Esophagus muscularis mucosa (tissue), 4 donors: ENCODE results near the gene VEGFD.

Experiments used
- CTCF ChIP-seq, 3 experiments: fragments of 200-600 bp in 2 of 3; fragments of 450-650 bp in 1 of 3; sonication (generic) in 2 of 3; IDR thresholded peaks; one replicate each; pipeline ENCODE4 v1.5.1; 2017 to 2019; ENCODE audit warnings: antibody characterized with exemption in 3 of 3, mild to moderate bottlenecking in 2 of 3, moderate library complexity in 1 of 3
- EP300 ChIP-seq: sonication (generic); formaldehyde crosslinking; IDR thresholded peaks from one replicate; pipeline ENCODE4 v1.6.1; 2017; ENCODE audit warnings: antibody characterized with exemption
- POLR2AphosphoS5 ChIP-seq, 2 donors: sonication (generic); formaldehyde crosslinking; IDR thresholded peaks; one replicate each; pipeline ENCODE4 v1.6.1; 2017; ENCODE audit warnings: antibody characterized with exemption in 2 of 2

GRCh38 chrX:15310117-15310516 lies 74.1 kb downstream of the VEGFD start:
- TF ChIP-seq EP300 = no peak
- TF ChIP-seq CTCF (IDR thresholded peaks at IDR 0.05) = no peak
- TF ChIP-seq POLR2AphosphoS5 (IDR thresholded peaks at IDR 0.05) = no peak
